H1 (cell line): Measurements from ENCODE around the gene RHOC. TPM values are rescaled to one million over a fixed set of nuclear protein-coding genes. Genes with fewer than 3 reads are reported as not detected.

Source experiments
- CTCF ChIA-PET: fragments of 300-600 bp; sonication (Branson Sonifier 250); formaldehyde crosslinking; loops from one replicate; lab custom pipeline; 2021; ENCODE audit not compliant: partially characterized antibody; lab: Charles Lee
- POLR2A ChIA-PET: fragments of 300-600 bp; sonication (Branson Sonifier 250); formaldehyde crosslinking; loops from one replicate; lab custom pipeline; 2021; ENCODE audit warnings: inconsistent platforms; ENCODE audit not compliant: partially characterized antibody; lab: Charles Lee
- DNase-seq, 2 experiments: peaks; one replicate each; pipeline versions ENCODE4 v3.0.0 to v3.0.0-alpha.2; 2010 to 2022; ENCODE audit warnings: low spot score in 2 of 2, low read depth in 1 of 2, mixed read lengths in 1 of 2
- FAIRE-seq: peaks from 2 replicates; lab custom pipeline; 2011; peaks lifted over from hg19 to GRCh38; lab: Jason Lieb, UNC
- H2AFZ ChIP-seq: 2 replicates; pipeline ENCODE4 v1.8.1; 2012; ENCODE audit warnings: low read length, inconsistent platforms
- H2AK5ac ChIP-seq: 2 replicates; pipeline ENCODE4 v1.6.1; 2013; ENCODE audit warnings: low read depth, low read length
- H2BK120ac ChIP-seq: replicated peaks from 2 replicates; pipeline ENCODE3; 2013; ENCODE audit warnings: low read depth, low read length, inconsistent platforms
- H2BK12ac ChIP-seq: 2 replicates; pipeline ENCODE4 v1.6.1; 2013; ENCODE audit warnings: low read depth, low read length
- H2BK15ac ChIP-seq: 2 replicates; pipeline ENCODE4 v1.6.1; 2013; ENCODE audit warnings: low read length
- H2BK20ac ChIP-seq: 2 replicates; pipeline ENCODE4 v1.6.1; 2013; ENCODE audit warnings: low read length
- H2BK5ac ChIP-seq: 2 replicates; pipeline ENCODE4 v1.6.1; 2013; ENCODE audit warnings: low read depth, low read length
- H3K14ac ChIP-seq: 2 replicates; pipeline ENCODE4 v1.6.1; 2013; ENCODE audit warnings: inconsistent platforms; ENCODE audit not compliant: insufficient read length
- H3K18ac ChIP-seq: 2 replicates; pipeline ENCODE4 v1.6.1; 2013; ENCODE audit warnings: low read length; ENCODE audit errors: extremely low read depth
- H3K23ac ChIP-seq: 2 replicates; pipeline ENCODE4 v1.6.1; 2013; ENCODE audit warnings: inconsistent platforms; ENCODE audit not compliant: insufficient read length
- H3K23me2 ChIP-seq: 2 replicates; pipeline ENCODE4 v1.6.1; 2013; ENCODE audit warnings: low read depth, low read length
- H3K27ac ChIP-seq: 2 replicates; pipeline ENCODE4 v1.6.1; 2011; ENCODE audit warnings: low read depth, low read length, inconsistent platforms
- H3K27me3 ChIP-seq, 4 experiments: replicated peaks in 1 of 4; 1 replicate in 1 of 4; 2 replicates in 3 of 4; pipeline versions ENCODE4 v1.6.1 to v1.8.1; 2011 to 2013; ENCODE audit warnings: low read length in 3 of 4, mild to moderate bottlenecking in 3 of 4, inconsistent platforms in 2 of 4, mixed read lengths in 2 of 4, moderate library complexity in 1 of 4; ENCODE audit not compliant: control insufficient read depth in 3 of 4, insufficient read depth in 3 of 4; ENCODE audit errors: extremely low read depth in 1 of 4
- H3K36me3 ChIP-seq, 4 experiments: 2 replicates each; pipeline versions ENCODE4 v1.6.1 to v1.8.1; 2011 to 2013; ENCODE audit warnings: mild to moderate bottlenecking in 4 of 4, low read length in 3 of 4, moderate library complexity in 2 of 4, control low read depth in 1 of 4, inconsistent platforms in 1 of 4; ENCODE audit not compliant: insufficient read depth in 4 of 4, control insufficient read depth in 2 of 4
- H3K4ac ChIP-seq: replicated peaks from 2 replicates; pipeline ENCODE3; 2013; ENCODE audit warnings: low read length, low read depth, mixed read lengths, inconsistent platforms; ENCODE audit not compliant: insufficient read length
- H3K4me1 ChIP-seq, 4 experiments: replicated peaks in 1 of 4; 1 replicate in 1 of 4; 2 replicates in 3 of 4; pipeline versions ENCODE4 v1.6.1 to v1.8.1; 2011 to 2013; ENCODE audit warnings: low read length in 3 of 4, inconsistent platforms in 2 of 4, mixed read lengths in 1 of 4; ENCODE audit not compliant: insufficient read depth in 4 of 4, control insufficient read depth in 3 of 4
- H3K4me2 ChIP-seq, 2 experiments: 2 replicates each; pipeline versions ENCODE4 v1.6.1 to v1.8.1; 2011 to 2013; ENCODE audit warnings: low read depth in 2 of 2, low read length in 2 of 2, control low read depth in 1 of 2, inconsistent platforms in 1 of 2, mild to moderate bottlenecking in 1 of 2; ENCODE audit not compliant: insufficient read depth in 1 of 2
- H3K4me3 ChIP-seq, 4 experiments: fragments of 200-600, 300-600 bp in 1 of 4; sonication (generic), shearing (Covaris generic), sonication (Bioruptor Twin) in 1 of 4; 2 replicates each; pipeline versions ENCODE4 v1.5.1 to v1.8.1; 2011 to 2016; ENCODE audit warnings: low read length in 4 of 4, low read depth in 3 of 4, control low read depth in 2 of 4, inconsistent platforms in 2 of 4, mild to moderate bottlenecking in 2 of 4, mixed read lengths in 1 of 4, moderate library complexity in 1 of 4; ENCODE audit not compliant: insufficient read depth in 2 of 4; ENCODE audit errors: extremely low read depth in 1 of 4
- H3K56ac ChIP-seq: replicated peaks from 2 replicates; pipeline ENCODE3; 2013; ENCODE audit warnings: low read depth, mild to moderate bottlenecking, mixed read lengths, low read length, inconsistent platforms; ENCODE audit not compliant: insufficient read length
- H3K79me1 ChIP-seq: 2 replicates; pipeline ENCODE4 v1.6.1; 2013; ENCODE audit warnings: low read depth, low read length, control low read depth
- H3K79me2 ChIP-seq, 2 experiments: 2 replicates each; pipeline versions ENCODE4 v1.6.1 to v1.8.1; 2012 to 2013; ENCODE audit warnings: low read length in 2 of 2, mild to moderate bottlenecking in 2 of 2, inconsistent platforms in 1 of 2; ENCODE audit not compliant: insufficient read depth in 2 of 2, control insufficient read depth in 1 of 2
- H3K9ac ChIP-seq, 4 experiments: replicated peaks in 1 of 4; 1 replicate in 1 of 4; 2 replicates in 3 of 4; pipeline versions ENCODE4 v1.6.1 to v1.8.1; 2011 to 2013; ENCODE audit warnings: low read depth in 3 of 4, low read length in 3 of 4, control low read depth in 2 of 4, mild to moderate bottlenecking in 2 of 4, moderate library complexity in 2 of 4, inconsistent platforms in 1 of 4; ENCODE audit errors: extremely low read depth in 1 of 4
- H3K9me3 ChIP-seq, 2 experiments: 2 replicates each; pipeline versions ENCODE4 v1.6.1 to v1.8.1; 2012 to 2013; ENCODE audit warnings: mild to moderate bottlenecking in 2 of 2, moderate library complexity in 2 of 2, control low read depth in 1 of 2, inconsistent platforms in 1 of 2, low read depth in 1 of 2, low read length in 1 of 2, mixed read lengths in 1 of 2; ENCODE audit not compliant: insufficient read depth in 2 of 2
- H4K20me1 ChIP-seq, 2 experiments: replicated peaks in 1 of 2; 2 replicates each; pipeline versions ENCODE3 to v1.8.1; 2011 to 2013; ENCODE audit warnings: inconsistent platforms in 2 of 2, low read length in 2 of 2, mild to moderate bottlenecking in 1 of 2; ENCODE audit not compliant: insufficient read depth in 2 of 2, control insufficient read depth in 1 of 2
- H4K5ac ChIP-seq: 2 replicates; pipeline ENCODE4 v1.6.1; 2013; ENCODE audit warnings: low read length, low read depth, mixed read lengths, inconsistent platforms; ENCODE audit not compliant: insufficient read length
- H4K8ac ChIP-seq: 2 replicates; pipeline ENCODE4 v1.8.0; 2013; ENCODE audit warnings: mild to moderate bottlenecking, moderate library complexity, low read length, inconsistent platforms; ENCODE audit not compliant: insufficient read depth; ENCODE audit errors: extremely low read depth
- H4K91ac ChIP-seq: replicated peaks from 2 replicates; pipeline ENCODE3; 2013; ENCODE audit warnings: low read length, mixed read lengths, inconsistent platforms; ENCODE audit not compliant: insufficient read length
- BACH1 ChIP-seq: IDR thresholded peaks from 2 replicates; pipeline ENCODE4 v1.6.1; 2012; ENCODE audit warnings: low read length, improper control_type of control experiment
- CBX8 ChIP-seq: fragments of 300-800, 300-1000 bp; sonication (generic); IDR thresholded peaks from 2 replicates; pipeline ENCODE4 v1.7.1; 2016; ENCODE audit warnings: low read depth, low read length, borderline replicate concordance
- GTF2F1 ChIP-seq: IDR thresholded peaks from 2 replicates; pipeline ENCODE4 v1.6.1; 2012; ENCODE audit warnings: low read depth, low read length, improper control_type of control experiment, borderline replicate concordance
- HDAC2 ChIP-seq, 2 experiments: fragments of 300-600 bp in 1 of 2; sonication (generic) in 1 of 2; IDR thresholded peaks; 2 replicates each; pipeline ENCODE4 v1.6.1; 2011 to 2012; ENCODE audit warnings: low read depth in 2 of 2, low read length in 2 of 2, mild to moderate bottlenecking in 2 of 2, moderate library complexity in 2 of 2, borderline replicate concordance in 1 of 2, inconsistent platforms in 1 of 2
- RNF2 ChIP-seq: fragments of 200-900, 300-1000 bp; sonication (generic); IDR thresholded peaks from 2 replicates; pipeline ENCODE4 v1.7.1; 2016; ENCODE audit warnings: borderline replicate concordance, low read depth, mild to moderate bottlenecking, antibody characterized with exemption, low read length; ENCODE audit not compliant: poor library complexity, severe bottlenecking; ENCODE audit errors: missing control alignments
- SAP30 ChIP-seq: fragments of 300-600 bp; sonication (generic); IDR thresholded peaks from 2 replicates; pipeline ENCODE4 v1.7.1; 2012; ENCODE audit warnings: low read length, moderate library complexity, mild to moderate bottlenecking, inconsistent platforms; ENCODE audit not compliant: insufficient read depth, insufficient replicate concordance
- SP2 ChIP-seq: IDR thresholded peaks from 2 replicates; pipeline ENCODE4 v1.6.1; 2012; ENCODE audit warnings: mild to moderate bottlenecking, low read length, inconsistent platforms
- WGBS, 2 experiments: shearing (Covaris generic) in 1 of 2; methylation state at CpG; one replicate each; pipeline versions ENCODE4 v1.1.6 to v1.1.7; 2013 to 2015; ENCODE audit warnings: low lambda C conversion rate in 2 of 2, mixed read lengths in 2 of 2, inconsistent platforms in 1 of 2, low coverage in 1 of 2, missing lambda C conversion rate in 1 of 2; ENCODE audit not compliant: insufficient replicate concordance in 2 of 2, insufficient coverage in 1 of 2, insufficient read length in 1 of 2; ENCODE audit errors: extremely low coverage in 1 of 2, missing lambda C conversion rate in 1 of 2; 5-methylcytosine and 5-hydroxymethylcytosine counted together
- polyA plus RNA-seq, 7 experiments: library from polyadenylated mRNA; depleted of rRNA in 3 of 7; stranded (reverse) in 5 of 7; unstranded in 2 of 7; fragments of >200 nt in 5 of 7; fragments of 200-250 nt in 2 of 7; gene quantifications; 1 replicate in 5 of 7; 2 replicates in 1 of 7; 4 replicates in 1 of 7; pipeline versions ENCODE4 v1.2.1 to v1.2.3, GENCODE V29; 2011 to 2013; ENCODE audit warnings: missing spikeins in 2 of 7, mixed read lengths in 2 of 7
- total RNA-seq: library from RNA; stranded (reverse); fragmentation: NEBNext Ultra II Directional; extraction: Animal tissue kit (Norgen Biotek cat#: 25700); gene quantifications from 2 replicates; pipeline ENCODE4 v1.2.1, GENCODE V29; 2021
- TF ChIP-seq, protein P1 (sequence below): IDR thresholded peaks from 2 replicates; pipeline ENCODE4 v1.6.1; 2012; ENCODE audit warnings: inconsistent platforms
- TF ChIP-seq, protein P2 (sequence below): IDR thresholded peaks from 2 replicates; pipeline ENCODE4 v1.6.1; 2011; ENCODE audit warnings: low read length, improper control_type of control experiment

The RHOC gene
- total and polyA plus RNA-seq, 2 of the 8 experiments (the other 6 are each of a cell fraction or from before 2014, with no cell fraction given): 53.6 to 97.5 TPM

DNA sequence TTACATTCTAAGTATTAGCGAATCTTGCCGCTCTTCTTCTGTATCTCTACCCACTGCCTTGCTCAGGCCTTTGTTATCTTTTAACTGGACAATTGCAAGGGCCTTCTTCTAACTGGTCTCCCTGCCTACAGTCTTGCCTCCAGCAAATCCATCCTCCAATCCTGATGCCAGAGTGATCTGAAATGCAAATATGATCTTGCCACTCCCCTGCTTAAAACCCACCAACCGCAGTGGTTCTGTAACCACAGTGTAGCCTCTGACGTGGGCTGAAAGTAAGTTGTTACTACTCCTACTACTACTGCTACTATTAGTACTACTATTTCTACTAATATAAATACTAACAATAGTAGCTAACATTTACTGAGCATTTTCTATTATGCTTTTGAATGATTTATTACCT lies 20.1 kb downstream of the RHOC start:
- H2BK12ac ChIP-seq: no peak overlapping the region
- no peaks in the 10 kb centered on the region for H3K9me3 ChIP-seq
- H2BK15ac ChIP-seq: no peak overlapping the region
- no peak overlapping the region for H3K56ac ChIP-seq
- no peak overlapping the region for H3K18ac ChIP-seq
- no peak overlapping the region for H2BK5ac ChIP-seq
- peaks cover 0 to 8% of the 10 kb centered on the region in 2 experiments for H4K20me1 ChIP-seq
- no peak overlapping the region for H3K4ac ChIP-seq
- H4K91ac ChIP-seq: no peak overlapping the region
- no peak overlapping the region for H3K14ac ChIP-seq
- H3K4me3 ChIP-seq: no peak overlapping the region
- peaks cover 0 to 2% (median 0%) of the 10 kb centered on the region in 4 experiments; a peak in 2 of 7 replicates for H3K4me1 ChIP-seq
- FAIRE-seq (no peak), DNase-seq (no peak)
- H3K79me2 ChIP-seq: peaks cover 0 to 10% of the 10 kb centered on the region in 2 experiments; a peak in 2 of 4 replicates
- no peak overlapping the region for H2AK5ac ChIP-seq
- 87% methylated on average over 4 of the region's 4 CpGs; no CpG with 5 or more reads in 1 of the 2 experiments for WGBS, 2 experiments
- H3K23me2 ChIP-seq: no peaks in the 10 kb centered on the region
- POLR2A ChIA-PET: interaction anchor here (0.8 to 6.0 kb wide), 3 partner anchors 10 to 18 kb away, joined by 3 to 32 read pairs (median 4); no protein-coding TSS in a partner anchor
- peaks cover 0 to 15% (median 12%) of the 10 kb centered on the region in 4 experiments; a peak in 7 of 8 replicates for H3K36me3 ChIP-seq
- H3K4me2 ChIP-seq: no peak overlapping the region
- no peaks in the 10 kb centered on the region for H3K27me3 ChIP-seq
- no peak overlapping the region for H2BK20ac ChIP-seq
- no peak overlapping the region for H3K23ac ChIP-seq
- H2BK120ac ChIP-seq: no peak overlapping the region
- H2AFZ ChIP-seq: no peak overlapping the region
- no peak overlapping the region for H4K5ac ChIP-seq
- no peak overlapping the region for H4K8ac ChIP-seq
- CTCF ChIA-PET: interaction anchor here (0.8 kb wide), 1 partner anchor 31 kb away, joined by 3 read pairs; no protein-coding TSS in a partner anchor
- H3K9ac ChIP-seq: no peak overlapping the region
- peaks cover 3% of the 10 kb centered on the region for H3K79me1 ChIP-seq
- no peak overlapping the region for H3K27ac ChIP-seq
- TF ChIP-seq HDAC2 (IDR thresholded peaks at IDR 0.05; ENCODE audit: borderline replicate concordance in 1 of 2, low read depth in 2 of 2, low read length in 2 of 2) (no peak), GTF2F1 (no peak), RNF2 (no peak), CBX8 (no peak), BACH1 (no peak), SAP30 (no peak), SP2 (no peak)
- TF ChIP-seq, protein P1, sequence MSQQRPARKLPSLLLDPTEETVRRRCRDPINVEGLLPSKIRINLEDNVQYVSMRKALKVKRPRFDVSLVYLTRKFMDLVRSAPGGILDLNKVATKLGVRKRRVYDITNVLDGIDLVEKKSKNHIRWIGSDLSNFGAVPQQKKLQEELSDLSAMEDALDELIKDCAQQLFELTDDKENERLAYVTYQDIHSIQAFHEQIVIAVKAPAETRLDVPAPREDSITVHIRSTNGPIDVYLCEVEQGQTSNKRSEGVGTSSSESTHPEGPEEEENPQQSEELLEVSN: no peak
- TF ChIP-seq, protein P2, sequence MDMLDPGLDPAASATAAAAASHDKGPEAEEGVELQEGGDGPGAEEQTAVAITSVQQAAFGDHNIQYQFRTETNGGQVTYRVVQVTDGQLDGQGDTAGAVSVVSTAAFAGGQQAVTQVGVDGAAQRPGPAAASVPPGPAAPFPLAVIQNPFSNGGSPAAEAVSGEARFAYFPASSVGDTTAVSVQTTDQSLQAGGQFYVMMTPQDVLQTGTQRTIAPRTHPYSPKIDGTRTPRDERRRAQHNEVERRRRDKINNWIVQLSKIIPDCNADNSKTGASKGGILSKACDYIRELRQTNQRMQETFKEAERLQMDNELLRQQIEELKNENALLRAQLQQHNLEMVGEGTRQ: no peak
